ENCODE results near the gene MTURN.
A peak's percentile ranks its signal among the peaks of the same experiment; 100 is the strongest.

Gene MTURN

DNA sequence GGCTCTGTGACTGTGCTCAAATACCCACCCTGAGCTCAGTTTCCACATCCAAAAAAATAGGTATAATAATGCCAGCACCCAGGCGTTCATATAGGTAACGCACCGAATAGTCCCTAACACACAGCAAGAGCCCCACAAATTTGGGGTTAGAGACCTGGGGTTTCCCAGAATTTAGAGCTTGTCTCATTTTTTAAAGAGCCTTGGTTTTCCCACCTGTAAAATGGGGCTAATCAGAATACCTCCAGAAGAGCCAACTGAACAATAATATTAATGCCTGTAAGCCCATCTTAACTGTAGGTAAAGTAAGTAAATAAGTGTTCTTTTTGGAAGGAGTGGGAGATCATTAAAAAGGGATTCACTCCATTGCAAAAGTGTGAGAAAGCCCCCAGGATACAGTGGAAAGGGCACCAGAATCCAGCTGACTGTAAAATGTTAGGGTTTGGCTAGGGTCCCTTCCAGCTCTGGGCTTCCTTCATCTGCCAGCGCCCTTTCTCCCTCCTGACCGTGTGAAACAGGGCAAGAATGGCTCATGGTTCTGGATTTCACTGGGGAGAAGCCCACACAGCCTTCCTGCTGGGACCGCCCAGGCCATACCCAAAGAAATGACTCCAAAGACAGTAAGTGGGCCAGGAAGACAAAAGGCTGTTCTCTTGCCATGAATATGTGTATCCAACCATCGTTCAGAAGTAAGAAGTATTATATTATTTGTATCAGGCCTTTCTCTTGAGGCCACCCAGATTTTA lies 2.1 kb downstream of the MTURN start:
- Histone ChIP-seq H3K9me3 (no peaks in the 10 kb centered on the region), H3K4me1 (ENCODE audit: control insufficient read depth in 1 of 2, insufficient read depth in 1 of 2, low read depth in 1 of 2, low read length in 1 of 2) (peaks cover 17 to 19% of the 10 kb centered on the region in 2 experiments), H3K36me3 (peaks cover 5% of the 10 kb centered on the region), H3K27me3 (peaks cover 13% of the 10 kb centered on the region), H3K27ac (no peak overlapping the region), H3K4me3 (ENCODE audit: low read depth in 1 of 2, low read length in 1 of 2) (peak overlapping the region in 1 of 2 experiments; percentile 78)
- TF ChIP-seq, protein P1, sequence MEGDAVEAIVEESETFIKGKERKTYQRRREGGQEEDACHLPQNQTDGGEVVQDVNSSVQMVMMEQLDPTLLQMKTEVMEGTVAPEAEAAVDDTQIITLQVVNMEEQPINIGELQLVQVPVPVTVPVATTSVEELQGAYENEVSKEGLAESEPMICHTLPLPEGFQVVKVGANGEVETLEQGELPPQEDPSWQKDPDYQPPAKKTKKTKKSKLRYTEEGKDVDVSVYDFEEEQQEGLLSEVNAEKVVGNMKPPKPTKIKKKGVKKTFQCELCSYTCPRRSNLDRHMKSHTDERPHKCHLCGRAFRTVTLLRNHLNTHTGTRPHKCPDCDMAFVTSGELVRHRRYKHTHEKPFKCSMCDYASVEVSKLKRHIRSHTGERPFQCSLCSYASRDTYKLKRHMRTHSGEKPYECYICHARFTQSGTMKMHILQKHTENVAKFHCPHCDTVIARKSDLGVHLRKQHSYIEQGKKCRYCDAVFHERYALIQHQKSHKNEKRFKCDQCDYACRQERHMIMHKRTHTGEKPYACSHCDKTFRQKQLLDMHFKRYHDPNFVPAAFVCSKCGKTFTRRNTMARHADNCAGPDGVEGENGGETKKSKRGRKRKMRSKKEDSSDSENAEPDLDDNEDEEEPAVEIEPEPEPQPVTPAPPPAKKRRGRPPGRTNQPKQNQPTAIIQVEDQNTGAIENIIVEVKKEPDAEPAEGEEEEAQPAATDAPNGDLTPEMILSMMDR (IDR thresholded peaks at IDR 0.05), result no peak

DNA sequence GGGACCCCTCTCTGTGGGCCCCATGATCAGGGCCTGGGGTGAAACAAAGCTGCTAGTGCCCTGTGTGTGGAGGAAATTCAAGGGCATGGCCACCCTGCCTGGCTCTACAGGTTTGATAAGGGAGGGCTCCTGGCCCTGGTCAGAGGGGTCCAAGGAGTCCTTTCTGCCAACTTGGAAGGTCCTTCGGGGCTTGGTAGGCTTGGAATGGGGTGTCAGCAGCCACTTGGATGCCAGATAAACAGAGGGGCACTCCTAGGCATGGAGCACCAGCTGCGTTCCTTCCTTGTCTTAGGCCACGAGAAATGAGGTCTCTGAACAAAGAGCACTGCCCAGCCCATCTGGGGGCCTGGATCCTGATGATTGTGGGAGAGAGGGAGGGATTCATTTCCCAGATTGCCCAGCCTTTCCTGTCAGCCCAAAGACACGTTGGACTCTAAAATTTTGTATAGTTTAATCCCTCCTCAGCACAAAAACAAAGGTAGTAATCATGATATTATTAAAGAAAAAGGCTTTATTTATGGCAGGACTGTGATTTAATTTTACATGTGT lies 5.1 kb downstream of the MTURN start:
- Histone ChIP-seq H3K4me1 (ENCODE audit: control insufficient read depth in 1 of 2, insufficient read depth in 1 of 2, low read depth in 1 of 2, low read length in 1 of 2) (peaks cover 10 to 13% of the 10 kb centered on the region in 2 experiments), H3K27me3 (peaks cover 9% of the 10 kb centered on the region), H3K36me3 (peaks cover 5% of the 10 kb centered on the region), H3K9me3 (no peaks in the 10 kb centered on the region), H3K27ac (no peak overlapping the region), H3K4me3 (ENCODE audit: low read depth in 1 of 2, low read length in 1 of 2) (no peak overlapping the region)
- TF ChIP-seq, protein P1 (IDR thresholded peaks at IDR 0.05), result no peak

DNA sequence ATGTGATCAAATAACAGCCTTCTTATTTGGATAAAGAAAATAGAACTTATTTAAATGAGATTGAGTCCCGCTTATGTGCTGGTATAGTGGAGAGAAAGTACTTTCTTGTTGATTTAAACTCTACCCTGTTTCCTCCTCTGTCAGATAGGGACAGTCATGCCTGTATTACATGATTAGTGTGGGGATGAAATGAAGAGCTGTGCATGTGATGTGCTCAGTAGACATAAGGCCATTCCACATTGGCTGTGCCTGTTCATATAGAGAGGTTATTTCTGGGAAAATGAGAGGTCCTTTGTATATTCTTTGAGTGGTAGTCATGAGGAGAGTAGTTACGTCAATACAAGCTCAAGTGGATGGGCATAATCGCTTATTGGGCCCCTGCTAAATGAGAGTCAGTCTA lies 5.7 kb downstream of the MTURN start:
- Histone ChIP-seq H3K4me3 (ENCODE audit: low read depth in 1 of 2, low read length in 1 of 2) (no peak overlapping the region), H3K4me1 (ENCODE audit: control insufficient read depth in 1 of 2, insufficient read depth in 1 of 2, low read depth in 1 of 2, low read length in 1 of 2) (peaks cover 10 to 11% of the 10 kb centered on the region in 2 experiments), H3K27ac (no peak overlapping the region), H3K9me3 (no peaks in the 10 kb centered on the region), H3K36me3 (peaks cover 5% of the 10 kb centered on the region), H3K27me3 (peaks cover 9% of the 10 kb centered on the region)
- TF ChIP-seq, protein P1 (IDR thresholded peaks at IDR 0.05), result no peak

DNA sequence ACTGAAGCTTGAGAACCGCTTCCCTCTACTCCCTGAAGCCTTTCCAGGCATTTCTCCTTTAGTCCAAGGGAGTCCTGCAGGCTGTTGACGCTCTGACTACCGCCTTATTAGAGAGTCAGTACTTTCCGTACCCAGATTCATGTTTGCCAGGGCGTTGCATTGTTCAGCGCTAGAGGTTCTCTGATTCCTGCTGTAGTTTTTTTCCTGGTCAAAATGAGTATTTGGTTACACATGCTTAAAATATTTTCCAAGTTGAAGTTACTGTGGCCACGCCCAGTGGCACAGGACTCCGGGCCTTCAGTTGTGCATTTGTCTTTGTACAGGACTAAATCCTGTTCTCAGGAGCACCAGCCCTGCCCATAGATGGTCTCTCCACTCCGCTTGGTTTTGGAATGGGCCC lies 7.9 kb downstream of the MTURN start:
- Histone ChIP-seq H3K36me3 (peaks cover 9% of the 10 kb centered on the region), H3K9me3 (no peaks in the 10 kb centered on the region), H3K4me3 (ENCODE audit: low read depth in 1 of 2, low read length in 1 of 2) (no peak overlapping the region), H3K27ac (no peak overlapping the region), H3K27me3 (no peaks in the 10 kb centered on the region), H3K4me1 (ENCODE audit: control insufficient read depth in 1 of 2, insufficient read depth in 1 of 2, low read depth in 1 of 2, low read length in 1 of 2) (no peaks in the 10 kb centered on the region)
- TF ChIP-seq, protein P1 (IDR thresholded peaks at IDR 0.05), result no peak

DNA sequence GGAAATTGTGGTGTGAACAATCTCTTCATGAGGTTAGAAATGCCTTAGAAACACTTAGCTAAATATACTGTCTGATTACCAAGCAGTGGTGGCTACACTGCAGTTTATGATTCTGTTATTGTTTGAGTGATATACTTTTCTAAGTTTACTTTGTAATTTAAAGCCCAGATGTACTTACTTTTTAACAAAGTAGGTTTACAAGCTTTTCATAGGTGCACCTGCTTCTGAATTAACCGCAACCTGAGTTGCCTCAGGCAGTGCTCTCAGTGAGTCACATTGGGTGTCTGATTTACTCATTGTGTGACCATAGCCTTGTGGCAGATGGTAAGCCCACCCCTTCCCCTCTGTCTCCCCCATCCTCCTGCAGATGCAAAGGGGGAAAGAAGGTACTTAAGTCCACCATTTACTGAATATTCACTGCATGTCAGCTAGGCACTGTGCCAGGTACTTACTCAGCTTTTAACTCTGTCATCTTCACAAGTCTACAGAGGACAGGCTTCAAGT lies 9.0 kb downstream of the MTURN start:
- Histone ChIP-seq H3K27me3 (no peaks in the 10 kb centered on the region), H3K9me3 (no peaks in the 10 kb centered on the region), H3K36me3 (peaks cover 6% of the 10 kb centered on the region), H3K27ac (no peak overlapping the region), H3K4me3 (ENCODE audit: low read depth in 1 of 2, low read length in 1 of 2) (no peak overlapping the region), H3K4me1 (ENCODE audit: control insufficient read depth in 1 of 2, insufficient read depth in 1 of 2, low read depth in 1 of 2, low read length in 1 of 2) (peaks cover 6 to 7% of the 10 kb centered on the region in 2 experiments)
- TF ChIP-seq, protein P1 (IDR thresholded peaks at IDR 0.05), result no peak

All from neutrophil (primary cell).